NCI-H128 (cell line): ENCODE measurements around the gene TXNDC12.
"Not testable (repeated sequence)": the region's sequence is repeated elsewhere in the genome, so short reads cannot be mapped to it uniquely, and the experiment has no call there.

Source experiments
- DNase-seq: peaks from one replicate; lab custom pipeline; 2025; ENCODE audit not compliant: unreplicated experiment; lab: John Stamatoyannopoulos, UW

TXNDC12 gene

GRCh38 chr1:52055066-52055865 is at the start of gene TXNDC12:
Gene TXNDC12 (minus strand): TSS chr1:52055191. CDS start chr1:52055096, 95 bp downstream.
- DNase-seq: peak; percentile 84

GRCh38 chr1:52102336-52103013 is 47.5 kb upstream of the TXNDC12 start:
- no peak for DNase-seq

GRCh38 chr1:52098139-52098871 is 43.3 kb upstream of the TXNDC12 start:
- peak; percentile 22 for DNase-seq

- DNase-seq: no peak
Measured at GRCh38 chr1:52096216-52096615, 41.2 kb upstream of the TXNDC12 start.

GRCh38 chr1:52094300-52094699 is 39.3 kb upstream of the TXNDC12 start:
- not testable (repeated sequence) for DNase-seq

- DNase-seq: not testable (repeated sequence)
Measured at GRCh38 chr1:52087892-52088291, 32.9 kb upstream of the TXNDC12 start.

GRCh38 chr1:52080014-52080415 is 25.0 kb upstream of the TXNDC12 start:
- DNase-seq: no peak

- DNase-seq: not testable (repeated sequence)
Measured at GRCh38 chr1:52077277-52077676, 22.3 kb upstream of the TXNDC12 start.

- no peak for DNase-seq
Measured at GRCh38 chr1:52072291-52072690, 17.3 kb upstream of the TXNDC12 start.

GRCh38 chr1:52070704-52071103 is 15.7 kb upstream of the TXNDC12 start:
- no peak for DNase-seq

- no peak for DNase-seq
Measured at GRCh38 chr1:52063192-52063591, 8.2 kb upstream of the TXNDC12 start.

GRCh38 chr1:52060822-52061221 is 5.8 kb upstream of the TXNDC12 start:
- DNase-seq: no peak

- no peak for DNase-seq
Measured at GRCh38 chr1:52059888-52060287, 4.9 kb upstream of the TXNDC12 start.

GRCh38 chr1:52059321-52059720 is 4.3 kb upstream of the TXNDC12 start:
- no peak for DNase-seq

GRCh38 chr1:52057876-52058415 is 3.0 kb upstream of the TXNDC12 start:
- no peak for DNase-seq

GRCh38 chr1:52057255-52057654 is 2.3 kb upstream of the TXNDC12 start:
- DNase-seq: no peak

GRCh38 chr1:52056937-52057231 is 1.9 kb upstream of the TXNDC12 start:
- no peak for DNase-seq

- DNase-seq: peak; percentile 96
Measured at GRCh38 chr1:52056163-52056936, 1.4 kb upstream of the TXNDC12 start, which contains the start of gene BTF3L4. Gene BTF3L4 (plus strand): TSS chr1:52056295. CDS start chr1:52059848, 3,553 bp downstream.

GRCh38 chr1:52055866-52056162 is 823 bp upstream of the TXNDC12 start:
- no peak for DNase-seq

- DNase-seq: no peak
Measured at GRCh38 chr1:52054496-52055065, 410 bp downstream of the TXNDC12 start.

- no peak for DNase-seq
Measured at GRCh38 chr1:52053862-52054261, 1.1 kb downstream of the TXNDC12 start.
